Activated CD4-positive, alpha-beta T cell treated with anti-CD3 and anti-CD28 coated beads for 36 hours (primary cell): ENCODE measurements around the gene PRR32. TPM values are rescaled to one million over a fixed set of nuclear protein-coding genes. Genes with fewer than 3 reads are reported as not detected.
"Not testable (repeated sequence)": the region's sequence is repeated elsewhere in the genome, so short reads cannot be mapped to it uniquely, and the experiment has no call there.

Source experiments
- ATAC-seq: fragments of 200-7000 bp; cut with Tn5 transposase; one replicate; pipeline ENCODE4 v1.10.0; 2021; ENCODE audit warnings: mild to moderate bottlenecking, moderate library complexity
- CTCF ChIA-PET: fragments of 350-600 bp; sonication (Branson Sonifier 250); formaldehyde crosslinking; loops from one replicate; lab custom pipeline; 2021; ENCODE audit warnings: antibody characterized with exemption; lab: Charles Lee
- POLR2A ChIA-PET: fragments of 350-600 bp; sonication (Branson Sonifier 250); formaldehyde crosslinking; loops from one replicate; lab custom pipeline; 2021; ENCODE audit warnings: antibody characterized with exemption, inconsistent platforms; lab: Charles Lee
- DNase-seq: peaks from one replicate; pipeline ENCODE4 v3.0.0-alpha.2; 2020
- H3K27ac Mint-ChIP-seq: one replicate; pipeline ENCODE4 v1.8.0; 2021; ENCODE audit warnings: mixed read lengths
- H3K27me3 Mint-ChIP-seq: one replicate; pipeline ENCODE4 v1.8.0; 2021; ENCODE audit warnings: mixed read lengths
- H3K36me3 Mint-ChIP-seq: one replicate; pipeline ENCODE4 v1.8.0; 2021; ENCODE audit warnings: low read depth, mixed read lengths
- H3K4me1 Mint-ChIP-seq: one replicate; pipeline ENCODE4 v1.8.0; 2021; ENCODE audit warnings: mixed read lengths
- H3K4me3 Mint-ChIP-seq: one replicate; pipeline ENCODE4 v1.8.0; 2021; ENCODE audit warnings: mild to moderate bottlenecking, moderate library complexity, mixed read lengths
- H3K9me3 Mint-ChIP-seq: one replicate; pipeline ENCODE4 v1.8.0; 2021; ENCODE audit warnings: low read depth, mixed read lengths
- intact Hi-C, 2 experiments: fragments of 100-400 bp; cut with DNase I in 1 of 2; cut with micrococcal nuclease in 1 of 2; formaldehyde crosslinking; loops; one replicate each; pipeline versions ENCODE4 v1.14.2 to v1.15.1; 2022 to 2024; cut with DNase I, micrococcal nuclease
- total RNA-seq, 2 experiments: library from RNA; stranded (reverse); gene quantifications; one replicate each; pipeline ENCODE4 v1.2.3, GENCODE V29; 2021

Gene PRR32, protein sequence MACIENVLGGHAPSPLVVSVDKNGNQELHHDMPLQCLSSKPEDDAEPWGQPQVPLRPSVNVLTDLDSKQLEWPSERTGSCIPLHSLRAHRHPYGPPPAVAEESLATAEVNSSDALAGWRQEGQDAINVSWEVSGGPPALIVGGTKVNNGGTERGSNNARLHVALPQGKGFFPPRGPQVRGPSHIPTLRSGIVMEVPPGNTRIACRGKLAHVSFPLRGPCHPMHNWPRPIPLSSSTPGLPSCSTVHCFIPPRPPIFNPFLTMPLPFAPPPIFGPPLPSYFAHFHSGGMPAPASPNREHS
- total RNA-seq: not detected

DNA sequence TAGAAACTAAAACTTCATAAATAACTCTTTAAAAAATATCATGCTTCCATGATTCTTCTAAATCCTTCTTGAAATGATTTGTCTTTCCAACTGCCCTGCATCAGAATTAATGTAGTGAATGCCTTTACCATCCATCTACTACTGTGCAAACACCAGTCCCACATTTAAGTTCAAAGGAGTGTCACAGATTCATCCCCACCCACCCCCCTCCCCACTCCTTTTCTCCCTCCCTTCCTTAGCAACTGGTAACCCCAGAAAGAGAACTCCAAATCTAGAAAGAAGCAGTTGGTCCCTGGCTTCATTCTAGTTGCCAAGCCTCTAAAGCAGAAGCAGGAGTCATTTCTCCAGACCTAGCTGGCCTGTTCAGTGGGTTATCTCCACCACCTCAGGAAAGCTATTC lies at the start of gene PRR32:
Gene PRR32, plus strand, starts transcription at position 301 of the 400 bp plus-strand sequence. CDS start 115 bp downstream, outside the sequence.
- Mint-ChIP-seq H3K36me3 (no peaks in the 10 kb centered on the region), H3K4me3 (no peak within 1 kb of the TSS), H3K4me1 (no peaks in the 10 kb centered on the region), H3K9me3 (no peaks in the 10 kb centered on the region), H3K27ac (no peak within 1 kb of the TSS), H3K27me3 (no peaks in the 10 kb centered on the region)
- intact Hi-C loops: no loop called here
- POLR2A ChIA-PET: no interaction called here
- ATAC-seq: no peak
- DNase-seq: no peak
- CTCF ChIA-PET: no interaction called here

- Mint-ChIP-seq H3K27ac (no peak overlapping the region), H3K9me3 (peaks cover 3% of the 10 kb centered on the region), H3K4me1 (no peaks in the 10 kb centered on the region), H3K36me3 (no peaks in the 10 kb centered on the region), H3K4me3 (no peak overlapping the region), H3K27me3 (no peaks in the 10 kb centered on the region)
- ChIA-PET POLR2A (no interaction called here), CTCF (no interaction called here)
- ATAC-seq: no peak
- DNase-seq: no peak
- intact Hi-C loops: no loop called here
Observed at GRCh38 chrX:126770179-126770578, 49.4 kb upstream of the PRR32 start.

GRCh38 chrX:126785539-126785938 lies 34.0 kb upstream of the PRR32 start:
- no peaks in the 10 kb centered on the region for H3K27me3 Mint-ChIP-seq
- intact Hi-C loops: no loop called here
- no peaks in the 10 kb centered on the region for H3K4me1 Mint-ChIP-seq
- CTCF ChIA-PET: no interaction called here
- POLR2A ChIA-PET: no interaction called here
- H3K36me3 Mint-ChIP-seq: no peaks in the 10 kb centered on the region
- H3K27ac Mint-ChIP-seq: no peak overlapping the region
- no peak for ATAC-seq
- H3K9me3 Mint-ChIP-seq: no peaks in the 10 kb centered on the region
- DNase-seq: no peak
- no peak overlapping the region for H3K4me3 Mint-ChIP-seq

- Mint-ChIP-seq H3K4me1 (no peaks in the 10 kb centered on the region), H3K27ac (no peak overlapping the region), H3K27me3 (no peaks in the 10 kb centered on the region), H3K9me3 (peaks cover 2% of the 10 kb centered on the region), H3K36me3 (no peaks in the 10 kb centered on the region), H3K4me3 (no peak overlapping the region)
- ATAC-seq: no peak
- no peak for DNase-seq
- intact Hi-C loops: no loop called here
- POLR2A ChIA-PET: no interaction called here
- CTCF ChIA-PET: no interaction called here
Observed at GRCh38 chrX:126799059-126799458, 20.5 kb upstream of the PRR32 start.

DNA sequence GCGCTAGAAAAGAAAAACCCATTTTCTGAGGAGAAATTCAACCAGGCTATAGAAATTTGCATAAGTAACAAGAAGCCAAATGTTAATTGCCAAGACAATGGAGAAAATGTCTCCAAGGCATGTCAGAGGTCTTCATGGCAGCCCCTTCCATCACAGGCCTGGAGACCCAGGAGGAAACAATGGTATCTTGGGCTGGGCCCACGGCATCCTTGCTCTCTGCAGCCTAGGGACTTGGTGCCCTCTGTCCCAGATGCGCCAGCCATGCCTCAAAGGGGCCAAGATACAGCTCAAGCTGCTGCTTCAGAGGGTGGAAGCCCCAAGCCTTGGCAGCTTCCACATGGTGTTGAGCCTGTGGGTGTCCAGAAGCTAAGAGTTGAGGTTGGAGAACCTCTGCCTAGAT lies 12.7 kb upstream of the PRR32 start:
- CTCF ChIA-PET: interaction anchor here (0.6 kb wide), 1 partner anchor 80 kb away, joined by 3 read pairs; no protein-coding TSS in a partner anchor
- H3K36me3 Mint-ChIP-seq, POLR2A ChIA-PET, H3K4me3 Mint-ChIP-seq, DNase-seq, H3K4me1 Mint-ChIP-seq, intact Hi-C loops, H3K9me3 Mint-ChIP-seq, H3K27ac Mint-ChIP-seq, ATAC-seq, H3K27me3 Mint-ChIP-seq: not testable (repeated sequence)

- H3K4me1 Mint-ChIP-seq: no peaks in the 10 kb centered on the region
- ATAC-seq (no peak), DNase-seq (no peak)
- no peaks in the 10 kb centered on the region for H3K9me3 Mint-ChIP-seq
- intact Hi-C loops: no loop called here
- CTCF ChIA-PET: no interaction called here
- H3K27ac Mint-ChIP-seq: no peak overlapping the region
- POLR2A ChIA-PET: interaction anchor here (0.7 kb wide), 1 partner anchor 683 kb away, joined by 6 read pairs; no protein-coding TSS in a partner anchor
- no peak overlapping the region for H3K4me3 Mint-ChIP-seq
- H3K36me3 Mint-ChIP-seq: no peaks in the 10 kb centered on the region
- no peaks in the 10 kb centered on the region for H3K27me3 Mint-ChIP-seq
Observed at GRCh38 chrX:126815806-126816205, 3.7 kb upstream of the PRR32 start.

DNA sequence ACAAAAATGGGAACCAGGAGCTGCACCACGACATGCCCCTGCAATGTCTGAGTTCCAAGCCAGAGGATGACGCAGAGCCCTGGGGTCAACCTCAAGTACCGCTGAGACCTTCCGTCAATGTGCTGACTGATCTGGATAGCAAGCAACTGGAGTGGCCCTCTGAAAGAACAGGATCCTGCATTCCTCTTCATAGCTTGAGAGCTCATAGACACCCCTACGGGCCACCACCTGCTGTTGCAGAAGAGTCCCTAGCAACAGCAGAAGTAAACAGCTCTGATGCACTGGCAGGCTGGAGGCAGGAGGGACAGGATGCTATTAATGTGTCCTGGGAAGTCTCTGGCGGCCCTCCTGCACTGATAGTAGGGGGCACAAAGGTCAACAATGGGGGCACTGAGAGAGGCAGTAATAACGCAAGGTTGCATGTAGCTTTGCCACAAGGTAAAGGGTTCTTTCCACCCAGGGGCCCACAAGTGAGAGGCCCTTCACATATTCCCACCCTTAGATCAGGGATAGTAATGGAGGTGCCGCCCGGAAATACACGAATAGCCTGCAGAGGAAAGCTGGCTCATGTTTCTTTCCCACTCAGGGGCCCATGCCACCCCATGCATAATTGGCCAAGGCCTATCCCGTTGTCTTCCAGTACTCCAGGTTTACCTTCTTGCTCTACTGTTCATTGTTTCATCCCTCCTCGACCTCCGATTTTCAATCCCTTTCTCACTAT lies 1.3 kb downstream of the PRR32 start:
- Mint-ChIP-seq H3K27me3 (no peaks in the 10 kb centered on the region), H3K27ac (no peak overlapping the region), H3K4me1 (no peaks in the 10 kb centered on the region), H3K36me3 (no peaks in the 10 kb centered on the region), H3K9me3 (no peaks in the 10 kb centered on the region), H3K4me3 (no peak overlapping the region)
- DNase-seq (no peak), ATAC-seq (no peak)
- CTCF ChIA-PET: no interaction called here
- intact Hi-C loops: no loop called here
- POLR2A ChIA-PET: no interaction called here

- intact Hi-C loops: no loop called here
- Mint-ChIP-seq H3K36me3 (no peaks in the 10 kb centered on the region), H3K27me3 (no peaks in the 10 kb centered on the region), H3K4me1 (no peaks in the 10 kb centered on the region), H3K4me3 (no peak overlapping the region), H3K9me3 (no peaks in the 10 kb centered on the region), H3K27ac (no peak overlapping the region)
- ChIA-PET POLR2A (no interaction called here), CTCF (no interaction called here)
- ATAC-seq (no peak), DNase-seq (no peak)
Observed at GRCh38 chrX:126824338-126825007, 4.9 kb downstream of the PRR32 start.

DNA sequence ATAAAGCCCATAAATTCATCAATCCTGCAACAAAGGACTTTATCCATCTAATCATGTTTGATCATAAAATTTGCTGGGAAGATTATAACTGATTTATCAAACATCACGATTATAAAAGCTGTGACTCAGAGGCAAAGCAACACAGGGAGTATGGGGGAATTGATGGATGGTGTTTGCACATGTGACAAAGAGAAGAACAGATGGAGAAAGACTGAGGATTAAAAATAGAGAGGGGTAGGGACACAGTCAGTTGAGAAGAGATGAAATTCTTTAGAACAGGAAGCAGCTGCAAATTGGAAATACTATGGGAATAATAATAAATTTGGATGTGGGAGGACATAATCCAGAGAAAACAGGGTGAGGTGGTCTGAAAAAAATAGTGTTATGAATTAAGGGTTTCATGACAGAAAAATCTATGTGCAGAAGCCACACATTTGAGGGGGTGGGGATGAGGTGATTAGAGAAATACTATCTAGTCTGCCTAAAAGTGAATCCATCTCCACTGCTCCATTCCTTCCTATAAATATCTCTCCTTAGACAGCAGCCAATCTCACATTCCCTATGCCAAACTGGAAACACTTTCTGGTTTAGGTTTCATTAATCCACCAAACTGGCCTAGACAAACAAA lies 6.2 kb downstream of the PRR32 start:
- POLR2A ChIA-PET: no interaction called here
- CTCF ChIA-PET: no interaction called here
- no peak for DNase-seq
- ATAC-seq: no peak
- H3K9me3 Mint-ChIP-seq: no peaks in the 10 kb centered on the region
- H3K4me1 Mint-ChIP-seq: no peaks in the 10 kb centered on the region
- no peak overlapping the region for H3K4me3 Mint-ChIP-seq
- H3K27me3 Mint-ChIP-seq: no peaks in the 10 kb centered on the region
- H3K27ac Mint-ChIP-seq: no peak overlapping the region
- intact Hi-C loops: no loop called here
- H3K36me3 Mint-ChIP-seq: no peaks in the 10 kb centered on the region

DNA sequence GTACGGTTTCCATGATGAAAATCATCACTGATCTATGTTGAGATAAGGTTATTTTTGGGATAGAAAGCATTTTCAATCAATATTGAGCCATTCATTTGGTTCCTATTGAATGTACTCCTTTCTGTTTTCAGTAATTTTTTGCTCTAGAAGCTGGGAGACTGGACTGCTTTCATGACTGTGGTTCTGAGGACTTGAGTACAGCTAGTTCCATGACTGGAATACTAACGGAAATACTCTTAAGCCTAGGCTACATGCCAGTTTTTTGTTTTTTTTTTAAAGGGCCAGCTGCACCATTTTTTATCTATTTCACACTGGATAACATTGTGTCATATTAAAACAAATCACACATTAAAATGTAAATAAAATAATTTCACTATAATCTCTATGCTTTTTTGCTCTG lies 16.7 kb downstream of the PRR32 start:
- H3K4me3 Mint-ChIP-seq: no peak overlapping the region
- H3K36me3 Mint-ChIP-seq: no peaks in the 10 kb centered on the region
- H3K27ac Mint-ChIP-seq: no peak overlapping the region
- intact Hi-C loops: no loop called here
- no peaks in the 10 kb centered on the region for H3K27me3 Mint-ChIP-seq
- CTCF ChIA-PET: no interaction called here
- no peaks in the 10 kb centered on the region for H3K4me1 Mint-ChIP-seq
- no peaks in the 10 kb centered on the region for H3K9me3 Mint-ChIP-seq
- DNase-seq (no peak), ATAC-seq (no peak)
- POLR2A ChIA-PET: no interaction called here

DNA sequence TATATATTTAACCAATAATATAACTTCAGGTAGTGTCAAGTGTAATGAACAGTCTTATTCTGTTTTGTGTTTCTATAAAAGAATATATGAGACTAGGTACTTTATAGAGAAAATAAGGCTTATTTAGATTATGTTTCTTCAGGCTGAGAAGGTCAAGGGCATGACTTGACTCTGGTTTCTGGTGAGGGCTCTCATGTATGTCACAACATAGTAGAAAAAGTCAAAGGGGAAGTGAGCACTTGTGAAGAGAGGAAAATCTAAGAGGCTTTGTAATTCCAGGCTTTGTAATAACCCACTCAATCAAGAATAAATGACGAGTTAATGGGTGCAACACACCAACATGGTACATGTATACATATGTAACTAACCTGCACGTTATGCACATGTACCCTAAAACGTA lies 27.6 kb downstream of the PRR32 start:
- Mint-ChIP-seq H3K27me3 (no peaks in the 10 kb centered on the region), H3K27ac (no peak overlapping the region), H3K9me3 (no peaks in the 10 kb centered on the region), H3K4me3 (no peak overlapping the region), H3K4me1 (no peaks in the 10 kb centered on the region), H3K36me3 (no peaks in the 10 kb centered on the region)
- ChIA-PET CTCF (no interaction called here), POLR2A (no interaction called here)
- DNase-seq (no peak), ATAC-seq (no peak)
- intact Hi-C loops: no loop called here
